Mononuclear cell (primary cell): ENCODE results near the gene ASIC2. TPM values are rescaled to one million over a fixed set of nuclear protein-coding genes. Genes with fewer than 3 reads are reported as not detected.

Experiments used
- H3K27me3 ChIP-seq: 2 replicates; pipeline ENCODE4 v1.6.0; 2011; ENCODE audit warnings: low read length, control low read depth; ENCODE audit not compliant: insufficient read depth
- H3K4me1 ChIP-seq: 2 replicates; pipeline ENCODE4 v1.5.1; 2011; ENCODE audit warnings: mild to moderate bottlenecking, low read length, control low read depth; ENCODE audit not compliant: insufficient read depth
- H3K4me3 ChIP-seq: 2 replicates; pipeline ENCODE4 v1.5.1; 2011; ENCODE audit warnings: mild to moderate bottlenecking, low read length, moderate library complexity
- H3K9me3 ChIP-seq: 2 replicates; pipeline ENCODE4 v1.5.1; 2011; ENCODE audit warnings: low read depth, mild to moderate bottlenecking, control low read depth, low read length
- total RNA-seq: library from RNA; depleted of rRNA; stranded (reverse); fragments of >200 nt; gene quantifications from one replicate; pipeline ENCODE4 v1.2.3, GENCODE V29; 2012

Gene ASIC2
- total RNA-seq, 1 donor = not detected

DNA sequence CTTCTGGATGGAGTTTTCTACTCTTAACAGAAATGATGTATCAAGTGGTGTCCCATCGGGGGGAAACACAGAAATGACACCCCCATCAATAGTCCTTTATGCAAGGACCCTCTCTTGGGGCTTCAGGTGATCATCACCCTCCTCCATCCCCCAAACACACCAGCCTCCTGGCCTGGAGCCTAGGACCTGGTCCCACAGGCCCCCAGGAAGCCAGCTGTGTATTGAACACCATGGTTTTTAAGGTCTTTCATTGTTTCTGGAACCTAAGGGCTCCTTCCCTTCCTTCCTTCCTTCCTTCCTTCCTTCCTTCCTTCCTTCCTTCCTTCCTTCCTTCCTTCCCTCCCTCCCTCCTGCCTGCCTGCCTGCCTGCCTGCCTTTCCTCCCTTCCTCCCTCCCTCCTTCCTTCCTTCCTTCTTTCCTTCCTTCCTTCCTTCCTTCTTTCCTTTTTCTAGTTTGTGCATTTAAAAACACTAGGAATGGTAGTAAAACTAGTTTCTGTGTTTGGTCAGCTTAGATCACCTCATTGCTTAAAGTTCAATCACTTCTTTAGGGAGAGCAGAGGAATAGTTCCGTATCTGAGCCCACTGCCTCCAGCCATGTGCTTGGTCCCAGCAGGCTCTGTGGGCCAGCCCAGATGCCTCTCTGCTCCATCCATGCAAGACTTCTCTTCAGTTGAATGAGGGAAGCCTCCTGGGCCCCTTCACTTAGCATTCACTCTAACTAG, 23.6 kb downstream of the ASIC2 start:
- Histone ChIP-seq H3K4me1 (no peaks in the 10 kb centered on the region), H3K9me3 (no peaks in the 10 kb centered on the region), H3K27me3 (no peaks in the 10 kb centered on the region), H3K4me3 (no peak overlapping the region)

DNA sequence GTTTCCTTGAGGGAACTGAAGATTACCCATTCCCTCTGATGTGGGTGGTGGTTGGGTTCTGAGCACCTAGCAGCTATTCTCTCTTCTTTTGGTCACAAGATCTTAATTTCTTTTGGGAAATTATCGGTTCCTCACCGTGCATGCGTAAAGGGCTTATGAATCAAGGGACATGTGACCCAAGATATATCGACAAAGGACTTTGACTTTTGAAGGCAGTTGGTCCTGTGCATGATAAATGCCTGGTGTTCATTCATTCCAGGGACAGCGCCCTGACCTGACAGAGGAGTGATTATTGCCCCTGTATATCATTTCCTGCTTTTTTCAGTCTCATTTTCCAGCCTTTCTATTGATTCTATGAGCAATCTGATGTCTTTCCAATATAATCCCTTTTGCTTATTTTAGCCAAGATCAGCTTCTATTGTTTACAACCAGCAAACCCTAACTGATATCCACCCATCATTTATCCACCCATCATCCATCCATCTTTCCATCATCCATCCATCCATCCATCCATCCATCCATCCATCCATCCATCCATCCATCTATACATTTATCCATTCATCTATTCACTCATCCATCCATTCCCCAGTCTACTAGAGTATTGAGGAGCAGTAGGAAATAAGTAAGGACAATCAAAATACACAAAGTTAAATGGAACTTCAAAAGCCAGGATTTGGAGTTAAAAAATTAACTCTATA, 25.1 kb downstream of the ASIC2 start:
- H3K9me3 ChIP-seq = no peaks in the 10 kb centered on the region
- H3K4me1 ChIP-seq = no peaks in the 10 kb centered on the region
- H3K27me3 ChIP-seq = no peaks in the 10 kb centered on the region
- no peak overlapping the region for H3K4me3 ChIP-seq

DNA sequence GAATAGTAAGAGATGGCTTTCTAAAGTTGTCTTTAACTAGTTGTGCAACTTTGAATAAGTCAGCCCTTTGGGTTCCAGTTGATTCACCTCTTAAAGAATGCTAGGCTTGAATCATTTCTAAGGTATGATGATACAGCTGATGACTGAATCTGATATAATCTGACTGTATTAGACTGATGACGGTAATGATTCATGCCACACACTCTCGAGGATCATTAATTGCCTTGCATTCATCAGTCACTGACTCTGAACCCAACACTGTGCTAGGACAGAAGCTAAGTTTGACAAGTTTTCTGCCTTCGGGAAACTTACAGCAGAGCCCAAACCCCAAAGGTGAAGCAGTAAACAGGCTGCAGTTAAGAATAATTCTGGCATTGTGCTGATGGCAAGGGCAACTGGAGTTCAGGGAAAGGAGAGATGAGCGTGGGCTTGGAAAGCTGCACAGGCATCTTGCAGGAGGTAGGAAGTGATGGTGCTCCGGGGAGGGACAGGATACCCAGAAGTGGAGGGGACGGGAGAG, 25.8 kb downstream of the ASIC2 start:
- H3K4me1 ChIP-seq = no peaks in the 10 kb centered on the region
- no peak overlapping the region for H3K4me3 ChIP-seq
- H3K9me3 ChIP-seq = no peaks in the 10 kb centered on the region
- H3K27me3 ChIP-seq = no peaks in the 10 kb centered on the region

DNA sequence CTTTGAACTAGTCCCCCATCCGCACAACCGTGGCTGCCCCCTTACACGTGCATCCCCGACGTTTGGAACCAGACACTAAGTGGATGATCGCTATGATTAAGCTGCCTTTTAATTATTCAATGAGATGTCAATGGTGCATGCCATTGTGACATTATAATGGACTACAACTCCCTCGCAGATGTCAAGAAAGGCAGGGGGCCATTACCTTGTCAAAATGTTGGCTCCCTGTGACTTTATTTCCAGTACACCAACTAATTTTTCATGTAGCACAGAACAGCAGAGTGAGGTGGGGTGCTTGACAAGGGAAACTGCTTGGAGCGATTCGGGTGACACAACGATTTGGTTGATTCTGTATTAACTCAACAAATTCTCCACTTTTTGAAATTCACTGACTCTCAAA, 26.5 kb downstream of the ASIC2 start:
- Histone ChIP-seq H3K27me3 (no peaks in the 10 kb centered on the region), H3K4me1 (no peaks in the 10 kb centered on the region), H3K4me3 (no peak overlapping the region), H3K9me3 (no peaks in the 10 kb centered on the region)

DNA sequence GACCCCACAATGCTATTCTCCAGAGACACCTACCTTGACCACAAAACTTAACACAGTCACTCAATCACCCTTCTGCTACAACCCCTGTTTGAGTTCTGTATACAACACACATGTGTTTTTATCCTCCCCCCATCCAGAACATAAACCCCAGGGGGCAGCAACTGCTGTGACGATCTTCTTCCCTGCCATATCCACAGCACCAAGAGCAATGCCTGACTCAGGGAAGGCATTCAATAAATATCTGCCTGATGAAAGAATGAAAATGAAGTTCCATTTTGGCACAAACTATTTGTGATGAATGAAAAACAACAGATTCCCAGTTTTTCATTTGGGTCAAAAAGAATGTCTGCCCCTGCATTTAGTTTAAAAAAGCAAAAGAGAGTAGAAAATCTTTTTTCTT, 27.0 kb downstream of the ASIC2 start:
- Histone ChIP-seq H3K4me1 (no peaks in the 10 kb centered on the region), H3K4me3 (no peak overlapping the region), H3K9me3 (no peaks in the 10 kb centered on the region), H3K27me3 (no peaks in the 10 kb centered on the region)

DNA sequence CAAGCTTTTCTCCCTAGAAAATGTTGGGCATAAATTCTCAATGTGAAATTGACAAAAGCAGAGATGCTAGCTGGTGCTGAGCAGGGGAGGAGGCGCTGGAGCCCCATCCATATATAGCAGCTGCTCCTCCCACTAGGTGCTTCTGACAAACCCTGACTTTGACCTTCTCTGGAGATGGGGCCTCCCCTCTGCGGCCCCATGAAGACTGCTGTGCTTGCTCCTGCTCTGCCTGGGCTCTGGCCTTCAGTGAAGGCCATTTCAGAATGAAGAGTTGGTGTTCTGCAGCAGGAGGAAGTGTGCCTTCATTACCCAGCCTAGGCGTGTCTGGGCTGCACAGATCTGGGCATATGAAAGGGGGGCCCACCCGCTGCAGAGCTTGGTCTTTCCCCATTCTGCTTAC, 29.7 kb downstream of the ASIC2 start:
- H3K4me1 ChIP-seq = no peaks in the 10 kb centered on the region
- no peaks in the 10 kb centered on the region for H3K9me3 ChIP-seq

DNA sequence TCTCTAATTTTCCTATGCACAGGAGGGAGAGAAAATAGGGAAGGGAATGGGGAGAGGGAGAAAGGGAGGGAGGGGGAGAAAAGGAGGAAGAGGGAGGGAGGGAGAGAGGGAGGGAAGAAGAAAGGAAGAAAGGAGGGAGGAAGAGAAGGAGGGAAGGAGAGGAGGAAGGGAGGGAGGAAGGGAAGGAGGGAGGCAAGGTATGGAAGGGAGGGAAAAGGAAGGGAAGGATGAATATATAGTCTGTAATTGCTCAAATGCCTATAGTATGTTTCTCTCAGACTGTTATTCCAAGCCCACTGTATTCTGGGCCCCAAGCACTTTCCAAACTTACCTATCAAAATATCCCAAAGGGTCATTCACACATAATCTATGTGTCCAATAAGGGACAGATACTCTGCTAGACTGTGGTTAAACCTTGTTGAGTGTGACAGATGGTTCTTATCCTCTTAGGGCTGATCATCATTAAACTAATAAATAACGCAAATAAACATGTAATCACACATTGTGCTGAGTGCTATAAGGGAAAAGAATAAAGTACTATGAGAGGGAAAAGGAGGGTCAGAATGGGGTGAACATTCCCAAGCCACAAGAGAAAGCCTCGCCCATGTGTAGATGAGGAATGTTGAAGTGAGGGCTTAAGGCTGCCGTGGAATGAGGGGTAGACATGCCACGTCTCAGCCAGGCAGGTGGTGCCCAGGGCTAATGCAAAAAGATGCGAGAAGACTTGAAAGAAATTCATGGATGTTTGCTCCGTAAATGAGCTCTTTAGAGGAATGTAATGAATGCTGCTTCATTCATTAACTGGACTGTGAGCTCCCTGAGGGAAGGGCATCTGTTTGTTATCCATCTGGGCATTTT, 30.6 kb downstream of the ASIC2 start:
- Histone ChIP-seq H3K9me3 (no peaks in the 10 kb centered on the region), H3K4me1 (no peaks in the 10 kb centered on the region), H3K27me3 (no peaks in the 10 kb centered on the region), H3K4me3 (no peak overlapping the region)

More for the DNA sequence above, 29.7 kb downstream of the ASIC2 start:
- H3K27me3 ChIP-seq = no peaks in the 10 kb centered on the region
- H3K4me3 ChIP-seq = no peak overlapping the region

DNA sequence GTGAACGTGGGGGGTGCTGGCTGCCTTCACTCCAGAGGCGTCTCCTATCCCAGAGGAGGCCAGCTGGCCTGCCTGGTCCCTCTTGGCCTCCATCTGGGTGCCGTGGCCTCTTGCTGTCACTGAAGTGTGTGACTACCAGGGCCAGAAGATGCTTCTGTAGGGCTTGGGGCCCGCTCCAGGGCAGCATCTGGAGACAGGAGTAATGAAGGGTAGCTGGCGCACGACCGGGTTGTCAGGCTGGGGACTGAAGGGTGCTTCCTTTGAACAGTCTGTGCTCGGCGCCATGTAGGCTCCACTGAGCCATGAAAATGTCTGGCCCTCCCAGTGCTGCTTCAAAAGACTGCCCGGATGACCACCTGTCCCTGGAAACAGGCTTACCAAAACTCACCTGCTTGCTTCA, 31.3 kb downstream of the ASIC2 start:
- H3K4me1 ChIP-seq = no peaks in the 10 kb centered on the region
- H3K4me3 ChIP-seq = no peak overlapping the region
- H3K27me3 ChIP-seq = no peaks in the 10 kb centered on the region
- no peaks in the 10 kb centered on the region for H3K9me3 ChIP-seq

DNA sequence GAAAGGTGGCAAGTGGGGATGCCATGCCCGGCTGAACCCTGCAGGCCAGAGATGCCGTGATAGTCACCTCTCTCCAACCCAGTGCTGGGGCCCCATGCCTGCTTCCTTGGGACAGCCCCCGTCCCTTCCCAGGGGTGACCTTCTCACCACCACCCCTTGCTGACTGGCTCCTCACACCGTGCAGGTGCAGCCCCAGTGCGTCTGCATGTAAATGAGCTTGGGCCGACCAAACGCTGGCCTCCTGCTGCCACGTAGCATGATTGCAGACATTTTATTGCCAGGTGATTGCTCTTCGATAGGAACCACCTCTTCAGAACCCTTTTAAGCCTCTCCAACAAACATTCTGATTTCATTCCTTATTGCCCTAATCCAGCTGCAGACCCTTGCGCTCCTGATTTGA, 32.5 kb downstream of the ASIC2 start:
- no peaks in the 10 kb centered on the region for H3K27me3 ChIP-seq
- H3K4me1 ChIP-seq = no peaks in the 10 kb centered on the region
- no peak overlapping the region for H3K4me3 ChIP-seq
- no peaks in the 10 kb centered on the region for H3K9me3 ChIP-seq

DNA sequence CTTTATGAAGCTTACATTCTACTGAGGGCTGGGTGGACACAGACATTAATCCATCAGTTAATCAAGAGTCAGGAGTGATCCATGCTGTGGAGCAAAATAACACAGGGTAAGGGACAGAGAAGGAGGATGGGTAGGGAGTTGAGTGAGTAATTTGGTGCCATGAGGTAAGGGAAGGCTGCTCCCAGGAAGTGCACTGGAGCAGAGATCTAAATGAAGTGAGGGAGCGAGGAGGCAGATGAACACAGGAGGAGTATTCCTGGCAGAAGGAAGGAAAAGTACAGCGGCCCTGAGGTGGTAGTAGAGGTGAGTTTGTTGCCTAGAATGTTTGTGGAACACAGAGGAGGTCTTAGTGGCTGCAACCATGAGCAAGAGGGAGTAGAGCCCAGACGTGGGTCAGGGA, 34.8 kb downstream of the ASIC2 start:
- Histone ChIP-seq H3K9me3 (no peaks in the 10 kb centered on the region), H3K27me3 (no peaks in the 10 kb centered on the region), H3K4me3 (no peak overlapping the region), H3K4me1 (no peaks in the 10 kb centered on the region)

DNA sequence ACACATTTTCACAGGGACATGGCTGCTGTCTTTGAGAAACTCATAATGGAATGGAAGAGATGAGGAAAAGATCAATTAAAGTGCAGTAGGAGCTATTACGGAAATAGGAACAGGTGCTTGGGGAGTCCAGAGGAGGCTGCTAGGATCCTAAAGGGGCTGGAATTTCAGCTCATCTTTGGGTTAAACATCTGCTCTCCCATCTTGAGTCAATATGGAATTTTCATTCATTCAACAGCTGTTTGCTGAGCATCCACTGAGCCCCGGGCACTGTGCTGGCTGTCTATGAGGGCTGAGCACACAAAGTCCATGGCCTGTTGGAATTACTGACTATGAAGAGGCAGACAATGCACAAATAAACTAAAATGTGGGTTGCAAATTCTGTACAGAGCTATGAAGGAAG, 47.9 kb downstream of the ASIC2 start:
- H3K4me1 ChIP-seq = no peaks in the 10 kb centered on the region
- H3K4me3 ChIP-seq = no peak overlapping the region
- no peaks in the 10 kb centered on the region for H3K27me3 ChIP-seq
- H3K9me3 ChIP-seq = no peaks in the 10 kb centered on the region

DNA sequence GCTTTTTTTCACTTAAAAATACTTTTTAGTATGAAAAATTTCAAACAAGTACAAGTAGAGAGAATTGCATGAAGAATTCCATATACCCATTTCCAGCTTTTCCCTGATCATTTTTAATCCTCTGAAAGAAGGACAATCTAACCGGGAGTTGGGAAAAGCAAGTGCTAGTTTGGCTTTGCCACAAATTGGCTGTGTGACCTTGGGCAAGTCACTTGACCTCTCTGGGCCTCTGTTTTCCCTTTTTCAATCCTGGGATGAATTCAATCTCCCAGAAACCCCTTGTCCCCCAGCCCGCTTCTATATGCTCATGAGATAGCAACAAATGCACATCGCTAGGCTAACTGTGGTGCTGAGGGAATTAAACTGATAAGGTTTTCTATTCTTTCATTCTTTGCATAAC, 49.4 kb downstream of the ASIC2 start:
- Histone ChIP-seq H3K4me3 (no peak overlapping the region), H3K27me3 (no peaks in the 10 kb centered on the region), H3K4me1 (no peaks in the 10 kb centered on the region), H3K9me3 (no peaks in the 10 kb centered on the region)

DNA sequence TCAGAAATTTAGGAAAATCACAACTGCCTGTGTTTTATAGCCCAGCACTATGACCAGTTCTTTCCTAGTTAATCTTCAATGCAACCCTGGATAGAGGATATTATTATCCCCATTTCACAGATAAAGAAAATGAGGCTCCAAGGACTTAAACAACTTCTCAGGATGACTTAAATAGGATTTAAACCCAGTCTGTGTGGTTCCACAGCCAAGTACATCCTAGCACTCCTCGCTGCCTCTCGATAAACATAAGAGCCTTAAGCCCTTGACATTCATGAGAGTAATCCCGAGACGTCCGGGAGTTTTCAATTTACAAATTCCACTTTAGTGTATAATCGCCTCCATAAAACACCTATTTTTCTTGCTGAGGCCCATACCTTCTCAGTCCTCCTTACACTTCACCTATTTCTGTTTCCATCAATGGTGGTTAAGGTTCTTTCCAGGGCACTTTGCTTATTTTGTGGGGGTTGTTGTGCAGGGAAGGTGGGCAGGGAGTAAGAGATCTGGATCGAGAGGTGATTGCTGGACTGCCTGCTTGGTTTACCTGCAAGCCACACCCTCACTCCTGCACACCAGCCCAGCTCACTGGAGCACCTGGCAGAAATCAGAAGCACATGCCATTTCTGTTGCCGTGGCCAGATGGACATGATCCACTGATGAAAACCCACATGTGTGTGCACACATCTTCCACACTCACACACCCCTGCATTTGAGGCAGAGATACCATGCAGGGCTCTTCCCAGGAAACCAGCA, 50.5 kb downstream of the ASIC2 start:
- no peaks in the 10 kb centered on the region for H3K27me3 ChIP-seq
- no peaks in the 10 kb centered on the region for H3K9me3 ChIP-seq
- no peak overlapping the region for H3K4me3 ChIP-seq
- no peaks in the 10 kb centered on the region for H3K4me1 ChIP-seq

DNA sequence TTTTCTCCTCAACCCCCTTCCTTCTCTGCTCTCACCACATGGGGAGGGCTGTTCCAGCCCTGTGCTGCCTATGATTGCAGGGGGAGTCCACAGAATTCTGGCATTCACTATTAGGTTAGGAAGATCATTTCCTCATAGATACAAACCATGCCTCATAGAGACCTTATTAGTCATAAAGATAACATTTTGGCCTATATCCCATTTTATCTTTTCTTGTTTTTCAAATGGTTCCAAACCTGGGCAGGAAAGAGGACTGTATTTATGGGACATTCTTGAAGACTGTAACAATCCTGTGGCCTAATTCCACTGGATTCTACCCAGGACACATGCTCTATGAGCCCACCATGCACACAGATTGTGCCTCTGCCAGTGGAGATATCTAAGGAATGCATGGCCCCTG, 51.7 kb downstream of the ASIC2 start:
- Histone ChIP-seq H3K9me3 (no peaks in the 10 kb centered on the region), H3K4me3 (no peak overlapping the region), H3K27me3 (no peaks in the 10 kb centered on the region), H3K4me1 (no peaks in the 10 kb centered on the region)
